ENCODE measurements around the gene TMUB2.
"Not testable (repeated sequence)": the region's sequence is repeated elsewhere in the genome, so short reads cannot be mapped to it uniquely, and the experiment has no call there.

Gene TMUB2

GRCh38 chr17:44219616-44220212, 32.9 kb downstream of the TMUB2 start, which contains the start of gene UBTF:
Gene UBTF, minus strand, starts transcription at chr17:44219675. Its CDS starts 1,446 bp downstream, at chr17:44218229.
- DNase-seq = peak; percentile 76

- peak; percentile 47 for DNase-seq
Measured at GRCh38 chr17:44220213-44221083, 33.7 kb downstream of the TMUB2 start.

- DNase-seq = peak; percentile 53
Measured at GRCh38 chr17:44221084-44221861, 34.5 kb downstream of the TMUB2 start.

DNA sequence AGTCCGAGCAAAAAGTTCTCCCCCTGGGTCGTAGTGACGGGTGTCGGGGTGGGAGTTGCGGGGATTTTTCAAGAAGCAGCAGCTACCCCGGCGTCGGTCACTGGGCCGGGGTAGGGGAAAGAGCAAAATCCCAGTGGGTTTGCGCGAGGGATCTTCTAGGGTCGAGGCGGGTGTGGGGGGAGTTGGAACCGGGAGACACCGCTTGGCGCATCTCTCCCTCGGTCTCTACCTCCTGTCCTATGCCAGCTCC, 35.0 kb downstream of the TMUB2 start:
- no peak for DNase-seq

- peak; percentile 37 for DNase-seq
Measured at GRCh38 chr17:44222112-44222869, 35.5 kb downstream of the TMUB2 start.

- no peak for DNase-seq
Measured at GRCh38 chr17:44223541-44224071, 36.8 kb downstream of the TMUB2 start.

DNA sequence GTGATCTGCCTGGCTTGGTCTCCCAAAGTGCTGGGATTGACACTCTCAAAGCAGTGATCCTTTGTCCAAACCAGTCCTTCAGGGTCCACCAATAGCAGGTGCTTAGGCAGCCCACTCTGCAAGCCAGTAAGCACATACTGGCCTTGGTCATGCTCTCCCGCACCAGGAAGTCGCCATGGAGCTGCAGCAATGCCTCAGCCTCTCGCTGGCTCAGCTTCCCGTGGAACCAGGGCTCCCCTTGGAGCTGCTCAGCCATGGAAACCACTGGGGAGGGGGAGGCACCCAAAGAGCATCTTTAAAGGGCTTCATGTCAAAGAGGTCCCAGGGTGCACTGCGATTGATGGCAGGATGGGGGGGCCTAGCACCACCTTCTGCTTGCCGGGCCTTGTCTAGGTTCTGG, 42.3 kb downstream of the TMUB2 start:
- DNase-seq = no peak

GRCh38 chr17:44230140-44230539, 43.4 kb downstream of the TMUB2 start:
- DNase-seq = no peak

DNA sequence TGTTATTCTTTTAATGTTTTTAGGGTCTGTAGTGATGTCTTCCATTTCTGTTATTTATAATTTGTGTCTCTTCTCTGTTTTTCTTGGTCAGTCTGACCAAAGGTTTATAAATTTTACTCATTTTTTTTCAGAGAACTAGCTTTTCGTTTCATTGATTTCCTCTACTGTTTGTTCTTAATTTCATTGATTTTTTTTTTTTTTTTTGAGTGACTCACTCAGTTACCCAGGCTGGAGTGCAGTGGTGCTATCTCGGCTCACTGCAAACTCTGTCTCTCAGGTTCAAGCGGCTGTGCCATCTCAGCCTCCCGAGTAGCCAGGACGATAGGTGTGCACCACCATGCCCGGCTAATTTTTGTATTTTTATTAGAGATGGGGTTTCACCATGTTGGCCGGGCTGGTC, 45.3 kb downstream of the TMUB2 start:
- no peak for DNase-seq

- no peak for DNase-seq
Measured at GRCh38 chr17:44233582-44233981, 46.8 kb downstream of the TMUB2 start.

- no peak for DNase-seq
Measured at GRCh38 chr17:44235583-44235936, 48.8 kb downstream of the TMUB2 start.

GRCh38 chr17:44236444-44236991, 49.7 kb downstream of the TMUB2 start:
- no peak for DNase-seq

GRCh38 chr17:44237886-44238285, 51.1 kb downstream of the TMUB2 start:
- DNase-seq = not testable (repeated sequence)

- DNase-seq = no peak
Measured at GRCh38 chr17:44241106-44241624, 54.4 kb downstream of the TMUB2 start.
